OCI-LY3 (cell line): ENCODE data around the gene FADD.

Source experiments
- CTCF ChIP-seq: fragments of 200-600, 300-600 bp; sonication (generic); IDR thresholded peaks from 2 replicates; pipeline ENCODE4 v1.5.1; 2014; ENCODE audit warnings: antibody characterized with exemption, low read length, low read depth
- EZH2phosphoT487 ChIP-seq: fragments of 200-600 bp; shearing (Covaris generic); IDR thresholded peaks from 2 replicates; pipeline ENCODE4 v1.6.1; 2018; ENCODE audit warnings: antibody characterized with exemption, mixed run types, low read depth

DNA sequence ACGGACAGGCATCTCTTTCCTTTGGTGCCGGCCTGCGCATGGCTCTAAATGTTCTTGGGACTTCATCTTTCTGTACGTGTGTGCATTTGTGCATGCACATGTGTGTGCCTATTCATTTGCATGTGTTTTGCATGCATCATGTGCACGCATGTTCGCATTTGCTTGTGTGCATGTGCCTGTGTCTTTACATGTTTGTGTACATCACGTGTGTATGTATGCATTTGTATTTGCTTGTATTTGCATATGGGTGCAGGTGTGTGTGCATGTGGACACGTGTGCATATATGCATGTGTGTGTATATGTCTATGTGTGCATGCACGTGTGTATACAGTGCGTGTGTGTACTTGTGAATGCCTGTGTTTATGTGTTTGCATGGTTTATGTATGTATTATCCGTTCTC, 13.5 kb upstream of the FADD start:
- TF ChIP-seq CTCF (no peak), EZH2phosphoT487 (no peak)
